AG10803 (cell line): ENCODE data around the gene NPDC1.

Experiments
- DNase-seq: peaks from one replicate; pipeline ENCODE4 v3.0.0; 2010; ENCODE audit warnings: low read depth
- H3K4me3 ChIP-seq: 2 replicates; pipeline ENCODE4 v1.5.1; 2011; ENCODE audit warnings: mild to moderate bottlenecking, low read length, control low read depth
- CTCF ChIP-seq: conservative IDR thresholded peaks from 2 replicates; pipeline ENCODE4 v1.5.1; 2011; ENCODE audit warnings: mild to moderate bottlenecking, low read length, control low read depth, inconsistent platforms

NPDC1 gene

GRCh38 chr9:137084526-137084925, 38.5 kb upstream of the NPDC1 start:
- TF ChIP-seq CTCF = no peak
- DNase-seq = no peak
- no peak overlapping the region for H3K4me3 ChIP-seq

- DNase-seq = peak; percentile 94
- no peak for TF ChIP-seq CTCF
- H3K4me3 ChIP-seq = no peak overlapping the region
Measured at GRCh38 chr9:137083394-137084004, 37.5 kb upstream of the NPDC1 start.

DNA sequence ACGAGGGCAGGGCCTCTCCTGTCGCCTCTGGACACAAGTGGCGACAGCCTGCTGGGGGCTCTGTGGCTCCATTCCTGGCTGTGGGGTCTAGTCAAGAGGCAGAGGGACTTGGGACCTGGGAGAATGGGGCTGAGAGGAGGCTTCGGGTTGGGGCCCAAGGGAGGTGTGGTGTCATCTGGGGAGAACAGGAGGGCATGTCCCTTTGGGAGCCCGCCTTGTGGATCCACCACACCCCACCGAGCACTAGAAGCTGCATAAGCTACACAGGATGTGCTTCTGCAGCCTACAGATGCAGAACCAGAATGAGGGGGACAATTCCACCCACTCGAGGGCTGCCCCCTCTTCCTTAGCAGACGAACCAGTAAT, 36.9 kb upstream of the NPDC1 start:
- TF ChIP-seq CTCF = no peak
- H3K4me3 ChIP-seq = no peak overlapping the region
- no peak for DNase-seq

- no peak for TF ChIP-seq CTCF
- no peak for DNase-seq
- no peak overlapping the region for H3K4me3 ChIP-seq
Measured at GRCh38 chr9:137082222-137082924, 36.4 kb upstream of the NPDC1 start.

DNA sequence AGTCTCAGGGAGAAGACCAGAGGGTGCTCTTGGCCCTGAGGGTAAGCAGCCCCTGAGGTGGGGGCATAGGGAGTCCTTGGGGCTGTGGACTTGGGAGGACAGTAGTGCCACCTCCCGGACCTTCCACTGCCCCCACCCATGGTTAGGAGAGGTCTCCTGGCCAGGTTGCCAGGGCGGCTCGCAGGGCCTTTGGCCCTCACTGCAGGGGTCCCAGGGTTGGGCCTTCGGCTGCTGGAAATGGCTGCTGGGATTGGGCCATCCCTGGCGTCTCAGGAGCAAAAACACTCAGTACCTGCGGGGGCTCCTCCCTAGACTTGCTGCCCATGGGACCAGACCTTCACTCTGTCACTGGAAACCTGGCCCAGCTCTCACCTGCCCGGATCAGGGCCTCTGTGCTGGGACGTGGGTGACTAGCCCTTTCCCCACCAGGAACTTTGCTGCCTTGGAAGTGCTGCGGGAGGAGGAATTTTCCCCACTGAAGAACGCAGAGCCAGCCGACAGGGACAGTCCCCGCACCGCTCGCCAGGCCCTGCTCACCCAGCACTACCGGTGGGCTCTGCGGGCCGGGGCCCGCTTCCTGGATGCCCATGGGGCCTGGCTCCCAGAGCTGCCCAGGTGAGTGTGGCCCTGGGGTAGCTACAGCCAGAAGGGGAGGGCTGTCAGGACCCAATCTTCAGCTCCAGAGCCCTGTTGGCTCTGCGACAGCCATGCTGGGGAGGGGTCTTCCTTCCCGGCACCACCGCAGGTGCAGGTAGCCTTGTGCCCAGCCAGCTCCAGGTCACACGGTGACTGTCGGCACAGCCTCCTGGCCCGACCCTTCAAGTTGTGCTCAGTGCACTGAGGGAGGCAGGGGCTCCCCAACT, 34.5 kb upstream of the NPDC1 start:
- no peak for DNase-seq
- H3K4me3 ChIP-seq = no peak overlapping the region
- TF ChIP-seq CTCF = no peak

DNA sequence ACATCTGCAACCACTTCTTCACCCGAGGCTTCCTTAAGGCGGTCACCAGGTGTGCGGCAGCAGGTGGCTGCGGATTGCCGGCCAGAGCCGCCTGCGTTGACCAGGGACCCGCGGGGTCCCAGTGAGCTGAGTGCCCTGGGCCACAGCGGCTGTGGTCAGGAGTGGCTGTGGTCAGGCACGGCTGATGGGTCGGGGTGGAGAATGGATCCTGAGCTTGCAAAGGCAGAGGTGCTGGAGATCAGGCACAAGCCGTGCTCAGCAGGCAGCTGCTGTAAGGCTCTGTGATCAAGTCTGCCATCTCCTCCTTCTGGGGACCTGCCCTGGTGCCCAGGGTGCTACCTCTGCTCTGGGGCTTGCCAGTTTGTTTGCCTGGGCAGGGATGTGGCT, 33.4 kb upstream of the NPDC1 start:
- no peak for DNase-seq
- no peak overlapping the region for H3K4me3 ChIP-seq
- no peak for TF ChIP-seq CTCF
